Karpas-422 (cell line): ENCODE data around the gene DYNLT2. TPM values are rescaled to one million over a fixed set of nuclear protein-coding genes. Genes with fewer than 3 reads are reported as not detected.
"Not testable (repeated sequence)": the region's sequence is repeated elsewhere in the genome, so short reads cannot be mapped to it uniquely, and the experiment has no call there.

Experiments used
- DNase-seq: peaks from one replicate; pipeline ENCODE4 v3.0.0-alpha.2; 2015
- H2AFZ ChIP-seq: fragments of 200-600 bp; sonication (generic); 2 replicates; pipeline ENCODE4 v1.6.1; 2014; ENCODE audit warnings: antibody characterized with exemption, low read length, mixed read lengths
- H3K27ac ChIP-seq: fragments of 200-600 bp; sonication (generic); 2 replicates; pipeline ENCODE4 v1.5.1; 2014; ENCODE audit warnings: mild to moderate bottlenecking, low read length, moderate library complexity
- H3K27me3 ChIP-seq: fragments of 200-600 bp; sonication (generic); 2 replicates; pipeline ENCODE4 v1.6.1; 2014; ENCODE audit warnings: low read length, mixed read lengths
- H3K36me3 ChIP-seq: fragments of 200-600 bp; sonication (generic); 2 replicates; pipeline ENCODE4 v1.6.1; 2014; ENCODE audit warnings: low read length, mixed read lengths; ENCODE audit not compliant: insufficient read depth
- H3K4me1 ChIP-seq: fragments of 200-600 bp; sonication (generic); 2 replicates; pipeline ENCODE4 v1.6.1; 2014; ENCODE audit warnings: mild to moderate bottlenecking, low read length, mixed read lengths
- H3K4me2 ChIP-seq: fragments of 200-600 bp; sonication (generic); 2 replicates; pipeline ENCODE4 v1.6.1; 2014; ENCODE audit warnings: low read length, low read depth, mild to moderate bottlenecking; ENCODE audit not compliant: poor library complexity, severe bottlenecking
- H3K4me3 ChIP-seq: fragments of 200-600 bp; sonication (generic); 2 replicates; pipeline ENCODE4 v1.5.1; 2014; ENCODE audit warnings: mild to moderate bottlenecking, antibody characterized with exemption, low read length, mixed read lengths
- H3K79me2 ChIP-seq: fragments of 200-600 bp; sonication (generic); 2 replicates; pipeline ENCODE4 v1.6.1; 2014; ENCODE audit warnings: mild to moderate bottlenecking, low read length, mixed read lengths
- H3K9ac ChIP-seq: fragments of 200-600 bp; sonication (generic); 2 replicates; pipeline ENCODE4 v1.6.0; 2014; ENCODE audit warnings: low read length
- H3K9me2 ChIP-seq: fragments of 200-600 bp; sonication (generic), shearing (Covaris generic); replicated peaks from 2 replicates; pipeline ENCODE4 v1.6.0; 2014; ENCODE audit warnings: mild to moderate bottlenecking, low read length, moderate library complexity; ENCODE audit not compliant: insufficient read depth
- H3K9me3 ChIP-seq: fragments of 300-700, 200-600 bp; sonication (generic); 2 replicates; pipeline ENCODE4 v1.6.1; 2014; ENCODE audit warnings: low read length, mixed read lengths
- H4K20me1 ChIP-seq: fragments of 200-600 bp; sonication (generic); 2 replicates; pipeline ENCODE4 v1.6.1; 2014; ENCODE audit warnings: mild to moderate bottlenecking, antibody characterized with exemption, low read length, low read depth; ENCODE audit not compliant: insufficient read depth
- total RNA-seq: library from RNA; depleted of rRNA; stranded (reverse); fragments of >200 nt; shearing (Covaris generic); gene quantifications from 2 replicates; pipeline ENCODE4 v1.2.3, GENCODE V29; 2014; ENCODE audit warnings: low replicate concordance

Gene DYNLT2
- total RNA-seq, 1 experiment from 2014 or later, result 5.8 TPM

GRCh38 chr6:169709293-169709692 is 42.1 kb downstream of the DYNLT2 start:
- Histone ChIP-seq H3K27me3 (no peaks in the 10 kb centered on the region), H2AFZ (no peak overlapping the region), H3K4me1 (peaks cover 94% of the 10 kb centered on the region), H3K4me2 (peak overlapping the region; percentile 78), H3K36me3 (peaks cover 29% of the 10 kb centered on the region), H3K27ac (peak overlapping the region; percentile 87), H3K79me2 (peaks cover 60% of the 10 kb centered on the region), H3K9me3 (no peaks in the 10 kb centered on the region), H3K4me3 (peak overlapping the region; percentile 47; the same call in 1 of the 2 replicates), H3K9ac (0 out of 2 replicates have a peak overlapping the region, but pooled peaks have one; percentile 12), H3K9me2 (no peaks in the 10 kb centered on the region), H4K20me1 (no peaks in the 10 kb centered on the region)
- peak; percentile 57 for DNase-seq

DNA sequence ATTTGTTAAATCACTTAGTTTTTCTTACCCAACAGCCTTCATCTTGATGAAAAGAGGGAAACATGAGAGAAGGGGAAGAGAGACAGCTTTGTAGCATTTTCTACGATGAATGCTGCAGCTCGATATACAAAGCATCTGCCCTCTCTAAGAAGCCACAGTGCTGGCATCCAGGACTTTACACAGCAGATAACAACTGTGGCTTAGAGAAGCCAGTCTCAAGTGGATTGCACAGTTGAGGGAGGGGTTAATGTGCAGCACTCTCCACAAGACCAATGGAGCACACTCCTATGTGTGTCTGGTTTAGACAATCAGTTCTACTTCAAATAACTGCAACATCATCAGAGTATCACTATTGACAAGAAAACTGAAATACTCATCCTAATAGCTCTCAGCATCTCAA is 43.6 kb downstream of the DYNLT2 start:
- H2AFZ ChIP-seq, result no peak overlapping the region
- H3K4me1 ChIP-seq, result peaks cover 98% of the 10 kb centered on the region
- peak overlapping the region; percentile 39 for H3K9ac ChIP-seq
- peak; percentile 65 for DNase-seq
- H3K27me3 ChIP-seq, result no peaks in the 10 kb centered on the region
- no peaks in the 10 kb centered on the region for H3K9me2 ChIP-seq
- H3K9me3 ChIP-seq, result no peaks in the 10 kb centered on the region
- peak overlapping the region; percentile 78 for H3K4me2 ChIP-seq
- peak overlapping the region; percentile 87 for H3K27ac ChIP-seq
- H4K20me1 ChIP-seq, result no peaks in the 10 kb centered on the region; the same call in 1 of the 2 replicates
- H3K4me3 ChIP-seq, result peak overlapping the region; percentile 19; the same call in 1 of the 2 replicates
- H3K79me2 ChIP-seq, result peaks cover 68% of the 10 kb centered on the region
- peaks cover 29% of the 10 kb centered on the region; the same call in 1 of the 2 replicates for H3K36me3 ChIP-seq

DNA sequence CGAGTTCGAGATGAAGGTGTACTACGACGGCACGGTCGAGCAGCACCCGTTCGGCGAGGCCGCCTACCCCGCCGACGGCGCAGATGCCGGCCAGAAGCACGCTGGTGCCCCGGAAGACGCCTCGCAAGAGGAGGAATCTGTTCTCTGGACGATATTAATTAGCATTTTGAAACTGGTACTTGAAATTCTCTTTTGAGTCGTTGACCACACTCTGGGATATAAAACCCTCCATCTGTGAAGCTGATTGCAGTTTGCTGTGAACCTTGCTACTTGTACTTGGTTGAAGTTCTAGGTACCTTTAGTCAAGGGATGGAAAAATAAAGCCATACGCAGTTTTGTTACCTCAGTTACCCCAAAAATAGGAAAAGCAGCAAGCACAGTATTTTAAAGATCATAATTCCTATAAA is 48.5 kb downstream of the DYNLT2 start:
- Histone ChIP-seq H4K20me1 (no peaks in the 10 kb centered on the region; the same call in 1 of the 2 replicates), H3K9ac (peak overlapping the region; percentile 95), H3K9me2 (no peaks in the 10 kb centered on the region), H3K36me3 (peaks cover 15% of the 10 kb centered on the region), H2AFZ (no peak overlapping the region), H3K9me3 (no peaks in the 10 kb centered on the region), H3K27me3 (no peaks in the 10 kb centered on the region), H3K27ac (peak overlapping the region; percentile 76), H3K4me1 (peaks cover 62% of the 10 kb centered on the region), H3K4me3 (peak overlapping the region; percentile 93), H3K79me2 (peaks cover 88% of the 10 kb centered on the region), H3K4me2 (peak overlapping the region; percentile 78)
- DNase-seq, result no peak

- peaks cover 56% of the 10 kb centered on the region for H3K4me1 ChIP-seq
Observed at GRCh38 chr6:169701954-169702839, 49.2 kb downstream of the DYNLT2 start, which contains the start of the genes C6orf120 and WDR27. Gene C6orf120 (plus strand): TSS chr6:169702126. CDS start chr6:169702460, 334 bp downstream. Gene WDR27 (minus strand): TSS chr6:169702029. CDS start chr6:169689005, 13,024 bp downstream.

DNA sequence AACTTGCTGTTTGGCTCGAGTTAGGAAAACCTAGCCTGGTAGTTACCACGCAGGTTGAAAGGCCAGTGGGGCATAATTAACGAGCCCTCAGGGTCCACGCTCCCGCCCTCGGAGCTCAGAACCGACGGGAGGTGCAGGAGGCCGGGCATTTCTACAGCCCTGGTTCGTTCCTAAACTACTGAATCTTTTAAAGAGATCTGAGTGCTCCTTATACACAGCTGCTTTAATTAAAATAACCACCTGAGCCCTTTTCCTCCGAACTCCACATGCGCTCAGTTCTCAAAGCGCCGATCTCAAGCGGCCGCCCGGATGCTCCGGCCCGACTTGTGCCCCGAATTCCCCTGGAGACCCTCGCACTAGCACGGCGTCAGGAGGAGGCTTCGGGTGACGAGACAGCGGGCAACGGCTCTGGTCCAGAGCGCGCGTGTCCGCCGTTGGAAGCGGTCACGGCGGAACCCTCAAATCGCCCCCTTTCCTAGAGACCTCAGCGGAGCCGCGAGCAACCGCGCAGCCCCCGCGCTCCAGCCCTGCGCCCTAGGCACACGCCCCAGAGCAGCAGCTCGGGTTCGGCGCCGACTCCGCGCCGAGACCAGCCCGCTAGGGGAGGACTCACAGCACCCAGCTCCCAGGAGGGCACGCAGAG is 49.9 kb downstream of the DYNLT2 start:
- no peaks in the 10 kb centered on the region for H3K9me2 ChIP-seq
- H3K9me3 ChIP-seq, result no peaks in the 10 kb centered on the region; the same call in 1 of the 2 replicates

More at GRCh38 chr6:169701954-169702839, 49.2 kb downstream of the DYNLT2 start, which contains the start of the genes C6orf120 and WDR27:
- Histone ChIP-seq H3K4me3 (peak within 1 kb of the TSS; percentile 93), H3K4me2 (peak within 1 kb of the TSS; percentile 78), H2AFZ (peak within 1 kb of the TSS; percentile 27; the same call in 1 of the 2 replicates), H3K9ac (peak within 1 kb of the TSS; percentile 95), H3K27me3 (no peaks in the 10 kb centered on the region), H3K9me3 (no peaks in the 10 kb centered on the region), H3K27ac (peak within 1 kb of the TSS; percentile 76), H3K79me2 (peaks cover 94% of the 10 kb centered on the region), H3K36me3 (peaks cover 15% of the 10 kb centered on the region), H3K9me2 (no peaks in the 10 kb centered on the region), H4K20me1 (no peaks in the 10 kb centered on the region; the same call in 1 of the 2 replicates)
- peak; percentile 99 for DNase-seq

GRCh38 chr6:169700296-169700695 is 51.1 kb downstream of the DYNLT2 start:
- Histone ChIP-seq H3K79me2 (peaks cover 90% of the 10 kb centered on the region), H3K9me3 (peaks cover 3% of the 10 kb centered on the region; the same call in 1 of the 2 replicates), H3K27me3 (no peaks in the 10 kb centered on the region), H3K9me2 (no peaks in the 10 kb centered on the region), H4K20me1 (no peaks in the 10 kb centered on the region; the same call in 1 of the 2 replicates), H3K4me2 (peak overlapping the region; percentile 78), H3K4me1 (peaks cover 37% of the 10 kb centered on the region), H3K36me3 (peaks cover 21% of the 10 kb centered on the region), H2AFZ (no peak overlapping the region), H3K27ac (no peak overlapping the region), H3K4me3 (peak overlapping the region; percentile 93), H3K9ac (peak overlapping the region; percentile 95)
- DNase-seq, result peak; percentile 57

More for the DNA sequence above, 49.9 kb downstream of the DYNLT2 start:
- Histone ChIP-seq H3K4me2 (peak overlapping the region; percentile 78), H4K20me1 (no peaks in the 10 kb centered on the region; the same call in 1 of the 2 replicates), H3K36me3 (peaks cover 15% of the 10 kb centered on the region), H3K9ac (peak overlapping the region; percentile 95), H2AFZ (peak overlapping the region; percentile 27; the same call in 1 of the 2 replicates), H3K27me3 (no peaks in the 10 kb centered on the region), H3K4me1 (peaks cover 48% of the 10 kb centered on the region), H3K4me3 (peak overlapping the region; percentile 93), H3K79me2 (peaks cover 91% of the 10 kb centered on the region), H3K27ac (peak overlapping the region; percentile 76)
- DNase-seq, result peak; percentile 78

DNA sequence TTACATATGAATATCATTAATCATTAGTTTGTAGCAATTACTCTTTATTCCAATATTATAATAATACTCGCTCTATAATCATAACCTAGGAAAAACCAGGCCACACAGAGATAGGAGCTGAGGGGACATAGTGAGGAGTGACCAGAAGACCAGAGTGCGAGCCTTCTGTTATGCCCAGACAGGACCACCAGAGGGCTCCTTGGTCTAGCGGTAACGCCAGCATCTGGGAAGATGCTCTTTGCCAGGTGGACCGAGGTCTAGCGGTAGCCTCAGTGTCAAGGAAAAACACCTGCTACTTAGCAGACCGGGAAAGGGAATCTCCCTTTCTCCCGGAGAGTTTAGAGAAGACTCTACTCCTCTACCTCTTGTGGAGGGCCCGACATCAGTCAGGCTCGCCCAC is 54.3 kb downstream of the DYNLT2 start:
- not testable (repeated sequence) for DNase-seq, H3K4me3 ChIP-seq

More for the DNA sequence above, 54.3 kb downstream of the DYNLT2 start:
- not testable (repeated sequence) for H3K27ac ChIP-seq, H3K9me3 ChIP-seq, H3K27me3 ChIP-seq, H3K4me2 ChIP-seq, H2AFZ ChIP-seq, H3K9me2 ChIP-seq, H3K9ac ChIP-seq, H4K20me1 ChIP-seq
- H3K4me1 ChIP-seq, result peaks cover 13% of the 10 kb centered on the region
- H3K36me3 ChIP-seq, result peaks cover 12% of the 10 kb centered on the region
- peaks cover 86% of the 10 kb centered on the region for H3K79me2 ChIP-seq
